ENCODE data around the gene IER5.

IER5 gene

GRCh38 chr1:181099152-181100014 lies 10.9 kb downstream of the IER5 start:
- no peak for DNase-seq

- DNase-seq = no peak
Measured at GRCh38 chr1:181100015-181100905, 11.8 kb downstream of the IER5 start.

- DNase-seq = no peak
Measured at GRCh38 chr1:181100934-181101333, 12.4 kb downstream of the IER5 start.

- peak; percentile 87 for DNase-seq
Measured at GRCh38 chr1:181101581-181102226, 13.2 kb downstream of the IER5 start.

GRCh38 chr1:181102841-181103240 lies 14.3 kb downstream of the IER5 start:
- no peak for DNase-seq

- no peak for DNase-seq
Measured at GRCh38 chr1:181103399-181103798, 14.9 kb downstream of the IER5 start.

- no peak for DNase-seq
Measured at GRCh38 chr1:181104042-181104789, 15.7 kb downstream of the IER5 start.

GRCh38 chr1:181104790-181105133 lies 16.3 kb downstream of the IER5 start:
- peak; percentile 75 for DNase-seq

GRCh38 chr1:181105134-181106021 lies 16.9 kb downstream of the IER5 start:
- DNase-seq = peak; percentile 93

- peak; percentile 70 for DNase-seq
Measured at GRCh38 chr1:181106022-181106312, 17.5 kb downstream of the IER5 start.

GRCh38 chr1:181106479-181106878 lies 18.0 kb downstream of the IER5 start:
- no peak for DNase-seq

GRCh38 chr1:181107711-181108110 lies 19.2 kb downstream of the IER5 start:
- DNase-seq = no peak

GRCh38 chr1:181108304-181108867 lies 19.9 kb downstream of the IER5 start:
- DNase-seq = no peak

- no peak for DNase-seq
Measured at GRCh38 chr1:181110013-181110412, 21.5 kb downstream of the IER5 start.

GRCh38 chr1:181111559-181111958 lies 23.1 kb downstream of the IER5 start:
- no peak for DNase-seq

- DNase-seq = no peak
Measured at GRCh38 chr1:181112071-181112929, 23.8 kb downstream of the IER5 start.

- DNase-seq = peak; percentile 66
Measured at GRCh38 chr1:181113059-181113641, 24.6 kb downstream of the IER5 start.

GRCh38 chr1:181114574-181115367 lies 26.3 kb downstream of the IER5 start:
- no peak for DNase-seq

- DNase-seq = no peak
Measured at GRCh38 chr1:181115368-181115684, 26.8 kb downstream of the IER5 start.

All from NCI-H1092 treated with DMSO at 0.1 percent for 48 hours (cell line).